Glomerular endothelial cell (primary cell): ENCODE results near the gene ADSS1. TPM values are rescaled to one million over a fixed set of nuclear protein-coding genes. Genes with fewer than 3 reads are reported as not detected.
"Not testable (repeated sequence)": the region's sequence is repeated elsewhere in the genome, so short reads cannot be mapped to it uniquely, and the experiment has no call there.

Source experiments
- DNase-seq: peaks from one replicate; pipeline ENCODE4 v3.0.0-alpha.2; 2011; ENCODE audit warnings: low read depth, low spot score; ENCODE audit errors: extremely low read depth
- total RNA-seq: library from RNA; depleted of rRNA; stranded (reverse); fragments of >200 nt; gene quantifications from 2 replicates; pipeline ENCODE4 v1.2.3, GENCODE V29; 2015

ADSS1 gene
- total RNA-seq, 1 donor from 2014 or later, result 4.7 TPM

DNA sequence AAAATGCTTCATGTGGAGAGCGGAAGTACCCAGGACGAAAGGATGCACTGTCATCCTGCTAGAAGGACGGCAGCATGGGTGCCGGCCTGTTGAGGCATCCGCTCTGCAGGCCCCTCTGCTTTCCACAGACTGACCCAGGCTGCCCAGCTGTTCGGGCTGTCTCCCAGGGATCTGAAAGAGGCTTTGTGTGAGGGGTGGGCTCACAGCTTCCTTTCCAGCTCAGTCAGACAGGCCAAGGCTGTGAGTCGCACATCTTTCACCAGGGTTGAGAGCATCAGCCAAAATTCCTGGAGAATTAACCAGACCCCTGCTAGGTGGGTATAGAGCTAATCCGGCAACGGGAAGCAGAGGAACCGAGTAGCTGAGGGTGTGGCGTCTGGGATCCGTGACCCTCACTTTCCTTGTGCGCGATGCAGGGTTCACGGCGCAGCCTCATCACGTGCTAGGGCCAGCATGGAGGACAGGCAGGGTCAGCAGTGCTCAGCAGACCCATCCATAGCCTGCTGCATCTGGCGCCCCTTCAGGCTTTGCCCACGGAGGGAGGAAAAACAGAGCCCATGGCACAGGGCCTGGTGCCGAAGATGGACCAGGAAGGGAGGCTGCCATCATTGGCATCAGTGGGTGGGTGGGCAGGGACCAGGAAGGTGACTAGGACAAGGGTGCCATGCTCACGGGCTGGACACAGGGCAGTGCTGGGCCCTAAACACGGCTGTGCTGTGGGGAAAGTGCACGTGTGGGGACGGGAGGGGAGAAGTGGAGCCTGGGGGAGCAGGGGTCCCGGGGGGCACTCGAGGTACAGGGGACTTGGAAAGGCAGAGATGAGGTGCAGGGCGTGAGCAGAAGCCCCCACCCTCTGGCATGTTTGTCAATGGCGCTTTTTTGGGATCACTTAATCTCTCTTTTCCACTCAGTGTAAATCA is 19.7 kb downstream of the ADSS1 start:
- no peak for DNase-seq

DNA sequence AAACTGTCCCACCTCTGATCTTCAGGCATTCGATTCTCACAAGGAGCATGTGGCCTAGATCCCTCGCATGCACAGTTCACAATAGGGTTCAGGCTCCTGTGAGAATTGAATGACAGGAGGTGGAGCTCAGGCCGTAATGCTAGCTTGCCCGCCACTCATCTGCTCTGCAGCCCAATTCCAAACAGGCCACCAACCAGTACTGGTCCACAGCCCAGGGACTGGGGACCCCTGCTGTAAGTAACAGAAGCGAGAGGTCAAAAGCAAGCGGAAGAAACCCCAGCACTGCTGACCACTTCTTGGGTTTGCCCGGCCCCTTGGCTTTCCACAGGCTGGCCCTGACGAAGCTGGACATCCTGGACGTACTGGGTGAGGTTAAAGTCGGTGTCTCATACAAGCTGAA is 20.5 kb downstream of the ADSS1 start:
- no peak for DNase-seq

DNA sequence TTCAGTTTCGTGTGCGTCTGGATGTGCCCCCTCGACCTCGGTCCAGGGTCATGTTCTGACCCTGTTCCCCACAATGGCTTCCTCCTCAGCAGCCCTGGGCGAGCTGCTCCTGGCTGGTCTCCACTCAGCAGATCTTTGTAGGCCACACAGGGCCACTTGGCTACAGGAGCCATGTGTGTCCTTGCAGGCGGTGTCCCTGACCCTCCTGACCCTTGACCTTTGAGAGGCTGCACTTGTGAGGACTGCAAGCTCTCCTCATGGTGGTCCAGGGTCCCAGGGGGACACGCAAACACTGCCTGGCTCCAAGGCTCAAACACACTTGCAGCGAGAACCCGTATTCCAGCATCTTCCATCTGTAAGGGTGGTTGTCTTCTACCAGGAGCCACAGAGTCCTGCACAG is 21.4 kb downstream of the ADSS1 start:
- DNase-seq, result no peak

DNA sequence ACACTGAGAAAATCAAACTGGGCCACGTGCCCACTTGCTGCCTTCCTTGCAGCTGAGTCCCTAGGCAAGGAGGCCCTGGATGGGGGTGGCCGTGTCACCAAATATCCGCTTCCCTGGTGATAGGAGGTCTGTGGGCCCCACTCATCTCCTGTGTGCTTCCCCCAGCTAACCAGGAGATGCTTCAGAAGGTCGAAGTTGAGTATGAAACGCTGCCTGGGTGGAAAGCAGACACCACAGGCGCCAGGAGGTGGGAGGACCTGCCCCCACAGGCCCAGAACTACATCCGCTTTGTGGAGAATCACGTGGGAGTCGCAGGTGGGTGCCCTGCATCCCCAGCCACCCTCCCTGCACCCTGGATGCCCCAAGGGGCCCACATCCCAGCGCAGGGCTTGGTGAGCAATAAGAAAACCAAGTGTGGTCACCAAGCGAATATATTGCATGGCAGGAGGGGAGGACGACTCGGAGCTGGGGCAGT is 22.1 kb downstream of the ADSS1 start:
- no peak for DNase-seq

DNA sequence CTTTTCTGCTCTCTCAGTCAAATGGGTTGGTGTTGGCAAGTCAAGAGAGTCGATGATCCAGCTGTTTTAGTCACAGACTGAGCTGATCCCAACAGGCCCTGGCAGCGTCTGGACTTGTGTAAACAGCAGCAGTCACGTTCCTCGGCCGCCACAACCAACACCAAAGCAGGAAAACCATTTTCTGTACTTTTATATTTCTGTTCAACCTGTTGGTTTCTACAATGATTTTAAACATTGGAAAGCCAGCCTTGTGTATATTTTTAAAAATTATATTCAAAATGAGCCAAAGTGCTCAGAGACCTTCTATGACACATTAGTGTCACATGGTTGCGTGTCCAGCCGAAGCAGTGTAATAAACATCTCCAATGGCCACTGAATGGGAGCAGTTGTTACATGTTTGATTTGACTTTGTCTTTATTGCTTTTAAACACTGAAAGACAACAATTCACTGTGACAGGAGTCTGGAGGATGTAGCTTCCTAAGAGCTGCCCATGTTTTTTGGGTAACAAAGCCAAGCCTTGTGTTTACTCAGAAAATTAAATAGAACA is 23.0 kb downstream of the ADSS1 start:
- DNase-seq, result no peak

DNA sequence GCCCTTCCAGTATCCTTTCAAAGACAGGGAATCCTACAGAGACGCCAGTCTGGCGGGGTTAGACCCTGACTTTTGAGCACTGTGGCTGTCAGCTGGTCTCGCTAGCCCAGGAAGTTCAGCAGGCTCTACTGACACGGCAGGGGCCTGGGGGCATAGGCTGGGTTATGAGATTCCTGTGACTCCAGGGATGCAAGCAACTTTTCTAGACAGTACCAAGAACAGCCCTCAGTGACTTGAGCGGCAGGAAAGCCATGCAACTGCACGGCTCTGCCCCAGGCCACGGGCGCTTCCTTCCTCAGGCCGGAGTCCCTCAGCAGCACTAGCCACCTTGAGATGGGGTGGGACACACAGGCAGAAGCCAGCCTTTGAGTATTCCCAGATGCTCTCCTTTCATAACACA is 23.8 kb downstream of the ADSS1 start:
- DNase-seq, result no peak

DNA sequence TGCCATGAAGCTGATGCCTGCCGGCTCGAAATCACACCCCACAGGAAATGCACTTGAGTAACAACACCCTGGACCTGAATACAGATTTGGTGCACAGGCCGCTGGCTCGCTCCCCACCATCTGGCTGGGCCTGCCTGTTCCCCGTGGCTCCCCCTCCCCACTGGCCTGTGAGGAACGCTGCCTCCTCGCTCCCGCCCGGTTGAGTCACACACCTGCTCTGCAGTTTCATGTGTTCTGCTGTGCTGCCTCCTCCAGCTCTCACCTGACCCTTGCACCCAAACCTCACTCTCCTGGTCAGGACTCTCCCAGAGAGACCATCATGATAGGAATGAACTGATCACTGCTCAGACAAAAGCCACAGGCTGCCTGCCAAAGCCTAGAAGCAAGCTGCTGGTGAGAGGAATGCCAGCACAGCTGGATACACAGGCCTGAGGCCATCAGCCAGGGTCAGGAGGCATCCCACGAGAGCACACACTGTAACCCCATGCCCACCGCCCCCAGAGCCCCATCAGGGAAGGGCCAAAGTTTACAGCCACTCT is 25.2 kb downstream of the ADSS1 start:
- DNase-seq, result no peak

DNA sequence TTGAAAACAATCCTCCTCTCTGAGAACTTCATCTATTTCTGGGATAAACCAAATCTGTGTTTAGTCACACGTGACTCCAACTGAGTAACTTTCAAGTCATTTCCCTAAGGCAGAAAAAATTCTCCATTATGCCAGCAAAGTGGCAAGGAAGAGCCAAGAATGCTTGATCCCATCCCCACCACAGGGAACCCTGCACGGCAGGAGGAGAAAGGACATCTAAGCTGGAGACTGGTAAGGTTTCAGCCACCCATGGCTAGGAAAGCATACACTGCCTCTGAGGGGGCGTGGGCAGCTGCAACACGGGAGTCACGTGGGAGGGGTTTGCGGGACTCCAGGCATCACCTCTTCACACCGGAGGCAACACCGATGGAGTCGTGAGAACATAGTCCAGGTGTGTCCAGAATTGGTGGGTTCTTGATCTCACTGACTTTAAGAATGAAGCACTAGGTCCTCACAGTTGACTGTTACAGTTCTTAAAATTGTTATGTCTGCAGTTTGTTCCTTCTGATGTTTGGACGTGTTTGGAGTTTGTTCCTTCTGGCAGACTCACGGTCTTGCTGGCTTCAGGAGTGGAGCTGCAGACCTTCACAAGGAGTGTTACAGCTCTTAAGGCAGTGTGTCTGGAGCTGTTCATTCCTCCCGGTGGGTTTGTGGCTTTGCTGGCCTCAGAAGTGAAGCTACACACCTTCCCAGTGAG is 26.2 kb downstream of the ADSS1 start:
- DNase-seq, result no peak

DNA sequence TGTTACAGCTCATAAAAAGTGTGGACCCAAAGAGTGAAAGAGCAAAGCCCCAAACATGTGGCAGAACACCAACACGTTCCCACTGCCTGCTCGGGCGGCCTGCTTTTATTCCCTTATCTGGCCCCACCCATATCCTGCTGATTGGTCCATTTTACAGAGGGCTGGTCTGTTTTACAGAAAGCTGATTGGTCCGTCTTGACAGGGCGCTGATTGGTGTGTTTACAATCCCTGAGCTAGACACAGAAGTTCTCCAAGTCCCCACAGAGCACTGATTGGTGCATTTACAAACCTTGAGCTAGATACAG is 26.7 kb downstream of the ADSS1 start:
- not testable (repeated sequence) for DNase-seq

DNA sequence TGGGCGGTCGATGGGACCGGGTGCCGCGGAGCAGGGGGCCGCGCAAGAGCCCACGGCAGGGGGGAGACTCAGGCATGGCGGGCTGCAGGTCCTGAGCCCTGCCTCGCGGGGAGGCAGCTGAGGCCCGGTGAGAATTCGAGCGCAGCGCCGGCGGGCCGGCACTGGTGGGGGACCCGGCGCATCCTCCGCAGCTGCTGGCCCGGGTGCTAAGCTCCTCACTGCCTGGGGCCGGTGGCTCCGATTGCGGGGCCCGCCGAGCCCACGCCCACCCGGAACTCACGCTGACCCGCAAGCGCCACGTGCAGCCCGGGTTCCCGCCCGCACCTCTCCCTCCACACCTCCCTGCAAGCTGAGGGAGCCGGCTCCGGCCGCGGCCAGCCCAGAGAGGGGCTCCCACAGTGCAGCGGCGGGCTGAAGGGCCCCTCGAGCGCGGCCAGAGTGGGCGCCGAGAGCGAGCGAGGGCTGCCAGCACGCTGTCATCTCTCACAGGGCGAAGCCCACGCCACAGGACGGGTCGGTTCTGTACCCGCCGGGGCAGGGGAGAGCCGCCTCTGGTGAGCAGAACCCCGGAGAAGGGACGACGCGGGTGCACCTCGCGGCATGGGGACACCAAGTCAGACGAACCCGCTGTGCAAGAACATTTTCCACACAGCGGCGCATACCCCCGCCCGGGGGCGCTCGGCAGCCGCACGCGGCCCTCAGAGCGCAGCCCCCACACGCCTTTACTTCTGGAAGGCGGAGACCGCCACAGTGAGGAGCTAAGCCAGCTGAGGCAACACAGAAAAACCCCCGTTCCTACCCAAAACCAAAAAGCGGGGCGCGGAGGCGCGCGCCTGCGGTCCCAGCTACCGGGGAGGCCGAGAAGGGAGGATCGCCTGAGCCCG is 27.8 kb downstream of the ADSS1 start:
- no peak for DNase-seq

DNA sequence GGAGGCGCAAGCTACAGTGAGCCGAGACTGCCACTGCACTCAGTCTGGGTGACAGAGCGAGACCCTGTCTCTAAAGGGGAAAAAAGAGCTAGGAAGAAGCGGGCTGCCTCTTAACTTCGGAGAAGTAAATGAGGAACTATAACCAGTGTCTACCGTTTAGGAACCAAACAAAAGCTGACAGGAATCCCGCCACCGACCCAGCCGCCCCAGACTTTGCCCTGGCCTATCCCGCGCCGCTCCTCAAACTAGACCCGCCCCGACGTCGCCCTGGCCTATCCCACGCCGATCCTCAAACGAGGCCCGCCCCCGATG is 28.4 kb downstream of the ADSS1 start:
- no peak for DNase-seq

DNA sequence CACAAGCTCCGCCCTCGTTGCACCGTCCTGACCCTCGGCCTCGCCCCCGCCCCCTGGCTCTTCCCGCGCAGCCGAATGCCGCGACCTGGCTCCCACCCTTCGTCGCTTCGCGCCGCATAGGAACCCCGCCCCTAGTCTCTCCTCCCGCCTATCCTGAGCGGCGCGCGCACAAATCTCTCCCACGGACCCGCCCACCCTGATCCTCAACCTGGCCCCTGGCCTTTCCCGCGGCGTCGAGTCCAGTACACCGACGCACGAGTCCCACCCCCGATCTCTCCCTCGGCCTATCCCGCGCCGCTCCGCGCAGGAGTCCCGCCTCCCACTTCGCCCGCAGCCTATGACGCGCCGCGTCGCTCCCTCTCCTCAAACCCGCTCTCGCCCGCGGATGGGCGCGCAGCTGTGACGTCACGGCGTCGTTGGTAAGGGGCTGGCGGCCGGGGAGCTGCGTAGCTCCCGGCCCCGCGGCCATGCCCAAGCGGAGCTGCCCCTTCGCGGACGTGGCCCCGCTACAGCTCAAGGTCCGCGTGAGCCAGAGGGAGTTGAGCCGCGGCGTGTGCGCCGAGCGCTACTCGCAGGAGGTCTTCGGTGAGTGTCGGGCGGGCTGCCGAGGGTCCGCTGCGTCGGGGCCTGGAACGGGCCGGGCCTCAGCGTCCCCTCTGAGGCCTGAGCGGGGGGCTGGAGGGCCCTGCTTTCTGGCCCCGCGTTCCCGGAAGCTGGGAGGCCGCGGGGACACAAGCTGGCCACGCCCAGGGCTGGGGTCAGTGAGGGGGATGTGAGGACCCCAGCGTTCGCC is 28.9 kb downstream of the ADSS1 start, which contains the start of gene SIVA1:
Gene SIVA1, plus strand, starts transcription at position 413 of the 793 bp plus-strand sequence. Its CDS starts 55 bp downstream, at position 468.
- peak; percentile 80 for DNase-seq

DNA sequence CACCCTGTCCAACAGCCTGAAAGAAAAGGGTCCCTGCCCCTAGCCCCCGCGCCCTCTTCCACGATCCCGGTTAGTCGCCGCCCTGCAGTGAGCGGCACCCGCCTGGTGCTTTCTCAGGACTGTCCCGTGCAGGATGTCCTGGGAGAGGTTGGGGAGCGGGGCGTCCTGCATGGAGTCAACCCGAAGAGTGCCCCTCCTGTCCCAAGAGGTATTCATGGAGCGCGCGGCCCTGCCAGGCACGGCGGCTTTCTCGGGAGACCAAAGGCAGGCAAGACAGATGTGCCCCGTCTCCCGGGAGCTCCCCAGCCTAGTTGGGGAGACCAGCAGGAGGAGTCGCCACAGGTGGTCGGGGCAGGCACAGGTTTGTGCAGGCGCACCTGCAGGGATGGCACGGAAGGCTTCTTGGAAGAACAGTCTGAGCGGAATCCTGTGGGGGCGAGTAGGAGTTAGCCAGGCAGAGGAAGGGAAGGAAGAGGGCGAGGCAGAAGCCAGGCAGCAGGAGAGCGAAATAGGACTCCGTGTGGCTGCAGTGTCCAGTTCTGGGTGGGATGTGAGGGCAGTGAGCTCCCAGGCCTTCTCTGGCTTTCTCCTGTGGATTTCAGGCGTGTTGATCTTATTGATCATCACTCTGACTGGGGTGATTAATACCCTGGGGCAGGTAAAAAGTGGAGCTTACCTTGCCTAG is 29.6 kb downstream of the ADSS1 start:
- no peak for DNase-seq

DNA sequence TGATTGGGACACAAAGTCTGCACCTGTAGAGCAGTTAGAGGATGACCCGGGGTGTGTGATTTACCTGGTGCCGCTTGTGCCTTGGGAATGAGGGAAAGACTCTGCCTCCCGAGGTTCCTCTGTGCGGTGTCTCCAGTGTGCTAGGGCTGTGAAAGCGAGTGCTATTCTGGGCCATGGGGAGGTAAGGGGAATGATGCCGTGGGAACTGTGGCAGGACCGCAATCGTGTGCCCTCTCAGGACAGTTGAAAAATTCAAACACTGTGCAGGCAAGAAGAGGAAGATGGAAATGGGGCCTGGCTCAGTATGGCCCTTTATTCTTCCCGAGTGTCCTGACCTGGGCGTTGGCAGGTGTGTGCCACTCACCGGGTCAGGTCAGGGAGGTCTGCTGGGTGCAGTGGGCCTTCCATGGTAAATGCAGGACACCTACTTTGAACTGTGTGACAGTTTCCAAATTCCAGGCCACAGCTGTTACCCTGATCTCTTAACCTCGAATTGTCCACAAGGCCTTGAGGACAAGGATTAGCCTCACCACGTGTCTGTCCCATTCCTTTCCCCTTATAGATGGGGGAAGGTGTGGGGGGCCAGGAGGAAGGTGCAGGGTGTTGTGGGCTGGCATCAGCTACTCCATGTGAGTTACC is 30.3 kb downstream of the ADSS1 start:
- no peak for DNase-seq

DNA sequence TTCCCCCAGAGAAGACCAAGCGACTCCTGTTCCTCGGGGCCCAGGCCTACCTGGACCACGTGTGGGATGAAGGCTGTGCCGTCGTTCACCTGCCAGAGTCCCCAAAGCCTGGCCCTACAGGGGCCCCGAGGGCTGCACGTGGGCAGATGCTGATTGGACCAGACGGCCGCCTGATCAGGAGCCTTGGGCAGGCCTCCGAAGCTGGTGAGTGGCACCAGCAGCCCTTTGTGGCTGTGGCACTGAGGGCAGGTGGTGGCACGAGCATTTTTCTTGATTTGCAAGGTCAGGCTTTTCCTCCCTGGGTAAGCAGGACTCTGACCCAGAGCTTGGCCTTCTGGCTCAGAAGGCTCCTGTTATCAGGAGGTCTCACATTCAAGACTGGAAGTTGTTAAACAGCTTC is 31.6 kb downstream of the ADSS1 start:
- no peak for DNase-seq

DNA sequence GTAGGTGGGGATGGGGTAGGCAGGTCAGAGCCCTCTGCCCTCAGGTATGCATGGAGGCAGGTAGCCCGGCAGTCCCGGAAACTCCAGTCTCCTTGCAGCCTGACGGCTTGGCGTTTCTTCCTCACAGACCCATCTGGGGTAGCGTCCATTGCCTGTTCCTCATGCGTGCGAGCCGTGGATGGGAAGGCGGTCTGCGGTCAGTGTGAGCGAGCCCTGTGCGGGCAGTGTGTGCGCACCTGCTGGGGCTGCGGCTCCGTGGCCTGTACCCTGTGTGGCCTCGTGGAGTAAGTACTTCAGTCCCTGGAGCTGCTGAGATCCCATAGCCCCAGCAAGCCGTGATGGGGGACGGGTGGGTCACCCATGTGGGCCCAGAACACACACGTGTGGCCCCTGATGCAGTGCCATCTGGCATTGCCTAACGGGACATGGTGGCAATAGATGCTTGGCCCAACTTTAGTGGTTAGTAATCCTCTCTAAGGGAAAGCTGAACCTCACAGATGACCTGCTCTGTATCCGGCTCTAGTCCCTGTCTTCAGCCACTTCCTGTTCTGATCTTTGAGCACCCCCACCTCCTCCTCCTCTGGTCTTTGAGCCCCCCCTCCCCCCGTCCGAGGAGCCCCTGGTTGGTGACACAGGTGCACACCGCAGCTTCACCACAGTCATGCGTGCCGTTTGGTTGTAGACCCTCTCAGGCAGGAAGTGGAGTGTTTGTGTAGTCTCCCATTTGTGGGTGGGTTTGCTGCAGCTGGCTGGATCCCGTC is 32.6 kb downstream of the ADSS1 start:
- DNase-seq, result no peak

DNA sequence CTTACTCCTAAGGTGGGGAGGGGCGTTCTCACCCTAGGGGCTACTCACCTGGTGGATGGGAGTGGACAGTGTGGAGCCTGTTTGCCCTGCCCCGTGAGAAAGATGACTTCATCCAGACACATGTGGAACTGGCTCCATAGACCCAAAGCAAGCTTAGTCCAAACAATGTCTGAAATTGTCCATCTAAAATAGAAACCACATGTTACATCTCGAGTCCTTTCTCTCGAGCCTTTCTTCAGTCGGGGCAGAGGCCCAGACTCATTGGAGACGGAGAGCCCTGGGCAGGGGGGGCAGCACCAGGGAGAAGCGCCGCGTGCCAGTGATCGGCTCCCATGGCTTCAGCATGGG is 33.2 kb downstream of the ADSS1 start:
- DNase-seq, result no peak

DNA sequence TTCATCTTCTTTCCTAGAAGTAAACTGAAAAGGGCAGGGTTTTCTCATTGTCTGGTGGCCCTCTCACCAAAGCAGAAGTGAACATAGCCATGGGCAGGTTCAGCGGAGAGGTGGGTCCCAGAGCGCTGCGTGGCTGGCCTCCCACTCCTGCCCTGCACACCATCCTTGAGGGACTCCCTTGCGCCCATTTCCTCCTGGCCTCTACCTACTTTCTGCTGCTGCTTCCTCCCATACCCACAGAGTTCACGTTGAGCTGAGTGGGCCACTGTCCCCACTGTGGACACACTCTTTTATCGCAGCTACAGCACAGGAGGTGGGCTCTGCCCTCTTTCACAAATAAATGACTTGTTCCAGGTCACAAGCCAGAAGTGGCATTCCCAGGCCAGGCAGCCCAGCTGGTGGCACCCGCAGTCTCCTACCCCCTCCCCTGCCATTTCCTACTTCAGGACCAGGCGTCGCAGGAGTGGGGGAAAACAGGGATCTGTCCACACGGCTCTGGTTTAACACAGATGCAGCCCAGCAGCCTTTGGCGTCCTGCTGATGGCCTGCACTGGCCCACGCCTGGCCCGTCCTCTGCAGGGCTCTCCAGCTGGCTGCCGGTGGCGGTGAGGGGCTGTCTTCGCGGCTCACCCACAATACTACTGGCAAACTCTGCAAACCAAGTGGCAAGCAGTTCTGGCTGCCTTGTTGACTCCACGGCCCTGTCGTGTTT is 33.8 kb downstream of the ADSS1 start:
- DNase-seq, result no peak
